Hematopoietic multipotent progenitor cell treated with erythropoietin and hydrocortisone succinate and interleukin-3 and kit ligand, for 15 days (in vitro differentiated cells): ENCODE results near the gene CDK5RAP2.
"Not testable (repeated sequence)": the region's sequence is repeated elsewhere in the genome, so short reads cannot be mapped to it uniquely, and the experiment has no call there.

Experiments used
- DNase-seq: peaks from one replicate; pipeline ENCODE4 v3.0.0-alpha.2; 2015; ENCODE audit warnings: low spot score

The CDK5RAP2 gene

GRCh38 chr9:120542701-120543490 is 37.1 kb downstream of the CDK5RAP2 start:
- DNase-seq: no peak

DNA sequence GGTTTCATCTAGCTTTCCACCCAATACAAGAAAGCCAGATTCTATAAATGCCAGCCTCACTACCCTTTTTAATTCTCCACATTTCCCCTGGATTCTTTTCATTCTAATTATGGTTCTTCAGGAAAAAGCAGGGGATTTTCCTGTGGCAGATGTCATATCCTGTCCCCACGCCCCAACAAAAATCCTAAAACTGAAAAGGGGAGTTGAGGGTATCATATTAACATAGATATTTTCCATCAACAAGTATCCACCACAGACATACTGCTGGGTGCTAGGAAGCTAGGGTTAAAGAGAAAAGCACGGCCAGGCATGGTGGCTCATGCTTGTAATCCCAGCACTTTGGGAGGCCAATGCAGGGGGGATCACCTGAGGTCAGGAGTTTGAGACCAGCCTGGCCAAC is 38.0 kb downstream of the CDK5RAP2 start:
- no peak for DNase-seq

GRCh38 chr9:120539951-120540350 is 40.0 kb downstream of the CDK5RAP2 start:
- DNase-seq: no peak

GRCh38 chr9:120538339-120538738 is 41.6 kb downstream of the CDK5RAP2 start:
- no peak for DNase-seq

DNA sequence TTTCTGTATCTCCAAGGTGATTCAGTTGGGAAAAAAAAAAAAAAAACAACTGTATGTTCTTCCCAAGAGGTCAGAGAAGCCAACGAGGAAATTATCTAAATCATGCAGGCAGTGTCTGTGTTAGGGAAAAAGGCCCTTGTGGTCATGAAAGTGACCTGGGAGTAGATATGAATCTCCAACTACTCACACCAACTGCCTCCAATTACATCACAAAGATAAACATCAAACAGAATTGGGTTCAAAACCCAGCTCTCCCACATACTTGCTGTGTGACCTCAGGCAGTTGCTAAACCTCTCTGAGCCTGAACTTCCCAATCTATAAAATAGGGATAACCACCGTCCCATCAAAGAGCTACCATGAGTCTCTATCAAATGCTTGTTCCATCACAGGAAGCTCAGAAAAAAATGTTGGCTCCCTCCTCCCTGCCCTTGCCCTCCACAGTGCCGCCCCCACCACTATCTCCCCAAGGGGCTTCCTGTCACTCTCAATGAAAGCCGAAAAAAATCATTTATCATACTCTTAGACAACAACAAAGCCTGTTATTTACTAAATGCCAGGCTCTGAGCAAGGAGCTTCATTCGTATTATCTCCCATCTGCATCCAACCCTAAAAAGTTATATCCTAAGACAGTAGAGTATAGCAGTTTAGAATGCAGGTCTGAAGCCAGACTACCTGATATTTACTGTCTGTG is 42.9 kb downstream of the CDK5RAP2 start:
- DNase-seq: no peak

GRCh38 chr9:120536094-120536493 is 43.9 kb downstream of the CDK5RAP2 start:
- DNase-seq: no peak

GRCh38 chr9:120534266-120534665 is 45.7 kb downstream of the CDK5RAP2 start:
- no peak for DNase-seq

- DNase-seq: no peak
These were observed 47.1 kb downstream of the CDK5RAP2 start for GRCh38 chr9:120532891-120533290.

GRCh38 chr9:120532475-120532874 is 47.5 kb downstream of the CDK5RAP2 start:
- no peak for DNase-seq

GRCh38 chr9:120531683-120532300 is 48.2 kb downstream of the CDK5RAP2 start:
- DNase-seq: peak; percentile 34

GRCh38 chr9:120530220-120530832 is 49.6 kb downstream of the CDK5RAP2 start:
- DNase-seq: not testable (repeated sequence)

DNA sequence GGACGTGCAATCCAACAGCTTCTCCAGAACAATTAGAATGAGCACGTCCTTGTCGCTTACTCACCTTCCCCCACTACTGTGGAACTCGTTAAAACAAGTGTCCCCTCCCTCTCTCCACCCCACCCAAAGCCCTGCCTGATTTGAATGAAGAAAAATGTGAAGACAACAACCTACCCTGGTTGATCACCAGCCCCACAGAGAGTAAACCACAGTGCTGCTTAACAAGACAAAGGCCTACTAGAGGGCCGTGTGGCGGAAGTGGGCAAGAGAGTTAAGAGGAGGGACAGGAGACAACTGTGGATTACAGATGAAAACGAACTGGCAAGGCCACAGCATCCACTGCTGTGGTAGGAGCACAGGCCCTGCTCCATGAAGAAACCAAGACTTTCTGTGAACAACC is 51.1 kb downstream of the CDK5RAP2 start:
- DNase-seq: no peak

GRCh38 chr9:120528327-120528726 is 51.6 kb downstream of the CDK5RAP2 start:
- no peak for DNase-seq

- DNase-seq: no peak
These were observed 53.4 kb downstream of the CDK5RAP2 start for GRCh38 chr9:120526534-120526933.

- DNase-seq: no peak
These were observed 55.1 kb downstream of the CDK5RAP2 start for GRCh38 chr9:120524863-120525262.

DNA sequence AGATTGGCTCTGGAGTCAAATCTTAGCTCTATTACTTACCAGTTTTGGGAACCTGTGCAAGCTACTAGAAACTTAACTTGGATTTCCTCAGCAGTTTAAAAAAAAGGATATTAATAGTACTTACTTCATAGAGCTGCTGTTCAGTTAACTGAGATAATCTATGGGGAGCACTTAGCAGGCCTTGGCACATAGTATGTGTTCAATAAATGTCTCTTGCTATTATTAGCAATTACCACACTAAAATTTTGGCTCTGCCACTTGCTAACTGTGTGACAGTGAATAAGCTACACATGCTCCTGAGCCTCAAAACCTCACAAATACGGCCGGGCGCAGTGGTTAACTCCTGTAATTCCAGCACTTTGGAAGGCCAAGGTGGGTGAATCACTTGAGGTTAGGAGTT is 55.9 kb downstream of the CDK5RAP2 start:
- no peak for DNase-seq

- DNase-seq: no peak
These were observed 57.4 kb downstream of the CDK5RAP2 start for GRCh38 chr9:120522558-120522957.

DNA sequence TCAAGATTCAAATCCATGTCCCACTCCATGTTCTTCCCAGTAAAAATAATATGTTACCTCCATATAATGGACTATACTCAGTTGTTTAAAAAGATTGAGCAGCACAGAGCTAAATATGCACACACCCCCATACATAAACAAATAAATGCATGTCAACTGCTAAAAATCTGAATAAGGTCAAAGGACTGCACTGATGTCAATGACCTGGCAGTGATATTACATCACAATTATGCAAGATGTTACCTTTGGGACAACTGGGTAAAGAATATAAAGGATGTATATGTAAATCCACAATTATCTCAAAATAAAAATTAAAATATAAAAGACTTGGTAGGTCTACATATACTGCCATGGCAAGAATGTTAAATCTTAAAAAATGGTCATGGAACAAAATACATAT is 57.9 kb downstream of the CDK5RAP2 start:
- DNase-seq: no peak

GRCh38 chr9:120521101-120521500 is 58.9 kb downstream of the CDK5RAP2 start:
- no peak for DNase-seq

GRCh38 chr9:120515996-120516395 is 64.0 kb downstream of the CDK5RAP2 start:
- not testable (repeated sequence) for DNase-seq

- not testable (repeated sequence) for DNase-seq
These were observed 64.5 kb downstream of the CDK5RAP2 start for GRCh38 chr9:120515481-120515880.

GRCh38 chr9:120514405-120514804 is 65.6 kb downstream of the CDK5RAP2 start:
- no peak for DNase-seq
